HG03066 (cell line): ENCODE data around the gene TAS2R3.
A peak's percentile ranks its signal among the peaks of the same experiment; 100 is the strongest.
"Not testable (repeated sequence)": the region's sequence is repeated elsewhere in the genome, so short reads cannot be mapped to it uniquely, and the experiment has no call there.

Source experiments
- ATAC-seq: cut with Tn5 transposase; IDR thresholded peaks from one replicate; pipeline ENCODE4 v1.9.1; 2021; ENCODE audit warnings: low read depth; ENCODE audit not compliant: unreplicated experiment

The TAS2R3 gene

GRCh38 chr7:141763797-141764196 is at the start of gene TAS2R3:
Gene TAS2R3 (plus strand): TSS chr7:141764097. CDS start chr7:141764159, 62 bp downstream.
- ATAC-seq = no peak

- no peak for ATAC-seq
Observed at GRCh38 chr7:141714571-141714970, 49.3 kb upstream of the TAS2R3 start.

DNA sequence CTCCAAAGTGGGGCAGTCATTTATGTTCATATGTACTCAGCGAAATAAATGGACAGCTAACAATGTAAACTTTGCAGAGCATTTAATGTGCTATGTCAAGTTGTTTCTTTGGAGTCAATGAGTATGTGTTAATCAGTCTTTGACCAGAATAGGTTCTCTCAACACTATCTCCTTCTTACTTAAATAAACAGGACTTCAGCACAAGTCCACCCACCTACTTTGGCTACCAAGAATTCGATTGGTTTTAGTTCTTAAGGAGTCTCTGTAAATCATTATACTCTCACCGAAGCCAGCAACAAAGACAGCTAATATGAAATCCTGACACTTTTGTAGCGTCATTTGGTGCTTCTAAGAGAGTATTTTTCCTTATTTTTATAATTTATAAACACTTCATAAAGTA is 48.9 kb upstream of the TAS2R3 start:
- no peak for ATAC-seq

- no peak for ATAC-seq
Observed at GRCh38 chr7:141715794-141716689, 47.9 kb upstream of the TAS2R3 start.

DNA sequence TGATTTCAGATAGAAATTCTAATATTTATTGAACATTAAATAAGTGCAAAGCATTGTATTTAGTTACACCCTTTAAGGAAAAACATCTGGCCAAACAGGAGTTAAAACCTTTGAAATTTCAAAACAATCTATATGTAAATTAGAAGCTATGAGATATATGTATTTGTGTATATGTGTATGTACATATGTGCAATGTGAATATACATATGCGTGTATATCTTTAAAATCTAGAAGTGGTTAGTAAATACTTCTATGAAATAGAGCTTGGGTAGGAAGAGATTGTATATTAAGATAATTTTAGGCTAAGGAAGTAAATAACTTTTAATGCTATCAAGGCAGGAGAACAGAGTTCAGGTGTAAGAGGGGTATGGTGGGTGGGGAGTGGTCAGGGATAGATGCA is 46.4 kb upstream of the TAS2R3 start:
- no peak for ATAC-seq

DNA sequence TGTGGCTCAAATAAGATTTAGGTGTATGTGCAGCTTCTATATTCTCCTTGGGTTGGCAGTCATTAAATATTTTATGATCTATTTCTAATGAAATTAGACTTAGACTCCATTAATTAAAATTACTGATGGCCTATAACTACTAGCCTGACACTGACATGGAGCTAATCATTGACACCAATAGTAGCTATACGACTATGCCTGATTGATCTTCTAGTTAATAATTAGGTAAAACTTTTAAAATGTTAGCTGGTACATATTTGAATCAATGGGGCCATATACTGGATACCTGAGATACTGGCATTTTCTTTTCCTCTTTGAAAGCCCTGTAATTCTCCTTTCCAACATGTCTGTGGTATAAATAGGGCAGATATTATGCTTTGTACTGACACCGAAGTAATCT is 41.4 kb upstream of the TAS2R3 start:
- ATAC-seq = no peak

DNA sequence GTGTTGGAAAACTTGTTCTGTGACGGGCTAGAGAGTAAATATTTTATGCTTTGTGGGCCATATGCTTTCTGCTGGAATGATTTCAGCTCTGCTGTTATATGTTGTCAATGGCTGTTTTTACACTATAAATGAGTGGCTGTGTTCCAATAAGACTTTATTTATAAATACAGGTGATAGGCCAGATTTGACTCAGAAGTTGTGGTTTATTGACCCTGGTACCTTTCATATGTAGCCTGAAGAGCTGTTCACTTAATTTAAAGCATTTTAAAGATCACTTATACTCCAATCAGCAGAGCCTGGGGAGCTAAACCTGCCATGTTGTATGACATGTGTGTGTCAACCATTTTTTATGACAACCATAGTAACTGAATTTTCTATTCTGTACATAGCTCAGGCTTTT is 34.9 kb upstream of the TAS2R3 start:
- no peak for ATAC-seq

DNA sequence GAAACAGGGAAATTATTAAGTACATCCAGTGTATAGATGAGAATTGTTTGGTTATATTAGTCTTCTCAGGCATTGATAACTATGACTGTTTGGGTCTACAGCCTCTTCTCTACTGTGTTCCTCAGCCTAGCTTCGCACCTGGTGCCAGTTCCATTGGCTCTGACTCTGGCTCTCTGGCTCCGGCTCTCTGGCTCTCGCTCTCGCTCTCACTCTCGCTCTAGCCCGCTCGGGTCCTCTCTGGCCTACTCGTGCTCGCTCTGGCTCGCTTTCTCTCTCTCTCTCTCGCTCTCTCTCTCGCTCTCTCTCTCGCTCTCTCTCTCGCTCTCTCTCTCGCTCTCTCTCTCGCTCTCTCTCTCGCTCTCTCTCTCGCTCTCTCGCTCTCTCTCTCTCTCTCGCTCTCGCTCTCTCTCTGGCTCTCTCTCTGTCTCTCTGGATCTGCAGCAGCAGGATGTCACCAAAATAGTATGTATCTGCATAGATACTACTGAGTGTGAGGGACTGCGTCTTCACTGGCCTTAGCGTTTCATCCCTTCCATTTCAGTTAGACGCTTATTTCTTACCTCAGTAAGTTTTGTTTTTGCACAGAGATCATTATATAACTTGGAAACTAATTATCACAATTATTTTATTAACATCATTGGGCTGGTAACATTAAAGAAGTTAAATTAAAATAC is 32.3 kb upstream of the TAS2R3 start:
- no peak for ATAC-seq

- ATAC-seq = no peak
Observed at GRCh38 chr7:141737118-141737835, 26.6 kb upstream of the TAS2R3 start.

- peak; percentile 92 for ATAC-seq
Observed at GRCh38 chr7:141737836-141738591, 25.9 kb upstream of the TAS2R3 start, which contains the start of gene SSBP1. Gene SSBP1 (plus strand): TSS chr7:141738358. CDS start chr7:141739167, 809 bp downstream.

- peak; percentile 45 for ATAC-seq
Observed at GRCh38 chr7:141738592-141739013, 25.3 kb upstream of the TAS2R3 start.

DNA sequence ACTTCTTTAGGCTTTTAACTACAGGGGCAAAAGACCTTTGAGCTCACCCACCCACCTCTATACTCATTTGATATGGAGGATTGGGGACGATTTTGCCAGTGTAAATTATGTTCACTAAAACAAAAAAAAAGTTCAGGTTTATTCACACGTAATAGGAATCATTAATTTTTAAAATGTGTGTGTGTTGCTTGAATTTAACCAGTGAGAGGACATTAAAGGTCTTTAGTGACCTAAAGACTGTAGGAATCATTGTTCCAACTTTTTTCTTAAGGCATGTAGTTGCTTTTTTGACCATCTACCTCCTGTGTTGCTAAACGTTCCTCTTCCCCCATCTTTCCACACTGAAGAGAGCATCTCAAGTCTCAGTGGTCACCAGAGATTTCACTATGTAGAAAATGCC is 24.6 kb upstream of the TAS2R3 start:
- no peak for ATAC-seq

DNA sequence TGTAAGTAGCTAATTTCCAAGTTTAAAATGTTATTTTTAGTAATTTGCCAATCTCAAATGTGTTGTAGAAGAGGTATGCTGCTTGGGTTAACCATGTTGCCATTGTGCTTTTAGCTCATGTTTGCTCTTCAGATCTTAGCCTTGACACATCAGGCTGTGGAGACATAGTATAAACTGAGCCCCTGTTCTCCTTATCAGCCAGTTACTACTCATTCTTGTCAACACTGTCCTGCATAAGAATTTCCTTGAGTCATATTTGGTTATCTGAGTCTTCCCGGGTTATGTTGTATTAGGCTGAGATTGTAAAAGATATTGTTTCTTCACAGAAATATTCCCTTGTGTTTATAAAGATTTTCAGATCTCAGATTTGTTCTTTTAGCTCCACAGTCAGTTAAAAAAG is 21.7 kb upstream of the TAS2R3 start:
- no peak for ATAC-seq

DNA sequence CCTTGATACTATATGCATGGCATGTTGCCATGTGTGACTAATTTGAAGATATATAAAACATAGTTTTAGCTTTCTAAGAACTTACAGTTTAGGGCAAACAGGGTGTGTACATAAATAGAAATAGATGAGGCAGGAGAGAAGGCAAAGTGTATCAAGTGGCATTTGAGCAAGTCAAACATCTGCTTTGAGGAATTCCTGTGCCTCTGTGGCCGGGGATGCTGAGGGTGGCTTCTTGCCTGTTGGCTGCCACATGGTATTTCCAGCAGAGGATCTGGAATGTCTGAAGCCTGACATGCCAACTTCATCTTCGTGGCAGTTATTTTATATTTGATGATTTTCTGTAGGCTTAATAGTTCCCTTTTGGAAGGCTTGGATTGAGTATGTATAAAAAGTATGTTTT is 19.8 kb upstream of the TAS2R3 start:
- ATAC-seq = no peak

DNA sequence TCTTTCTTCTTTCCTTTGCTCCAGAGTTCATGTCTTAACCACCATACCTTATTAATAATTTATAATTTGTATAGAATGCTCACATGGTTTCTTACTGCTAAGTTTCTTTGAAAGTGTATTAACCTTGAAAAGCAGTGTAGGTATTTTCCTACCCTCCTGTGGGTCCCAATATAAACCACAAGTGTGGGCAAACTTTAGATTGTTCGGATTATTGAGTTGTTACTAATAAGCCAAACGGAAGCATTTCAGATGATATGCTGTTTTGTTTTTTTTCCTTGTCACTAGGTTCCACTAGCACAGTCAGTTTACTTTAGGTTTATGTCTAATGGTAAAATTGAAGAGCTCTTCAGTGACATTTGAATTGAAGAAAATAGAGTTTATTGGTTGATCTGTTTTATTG is 15.5 kb upstream of the TAS2R3 start:
- ATAC-seq = no peak

DNA sequence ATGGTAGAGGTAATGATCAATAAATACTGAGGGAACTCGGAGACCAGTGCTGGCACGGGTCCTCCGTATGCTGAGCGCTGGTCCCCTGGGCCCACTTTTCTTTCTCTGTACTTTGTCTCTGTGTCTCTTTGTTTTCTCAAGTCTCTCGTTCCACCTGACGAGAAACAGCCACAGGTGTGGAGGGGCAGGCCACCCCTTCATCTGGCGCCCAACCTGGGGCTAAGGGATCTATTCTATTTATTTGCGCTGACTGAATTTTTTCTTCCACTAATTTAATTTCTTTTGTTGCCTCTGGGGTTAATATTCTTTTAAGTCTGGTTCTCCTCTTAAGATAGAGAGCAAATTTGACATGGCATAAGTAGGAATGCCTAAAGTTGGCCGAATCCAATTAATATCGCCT is 12.0 kb upstream of the TAS2R3 start:
- ATAC-seq = not testable (repeated sequence)

- no peak for ATAC-seq
Observed at GRCh38 chr7:141752634-141753033, 11.3 kb upstream of the TAS2R3 start.

DNA sequence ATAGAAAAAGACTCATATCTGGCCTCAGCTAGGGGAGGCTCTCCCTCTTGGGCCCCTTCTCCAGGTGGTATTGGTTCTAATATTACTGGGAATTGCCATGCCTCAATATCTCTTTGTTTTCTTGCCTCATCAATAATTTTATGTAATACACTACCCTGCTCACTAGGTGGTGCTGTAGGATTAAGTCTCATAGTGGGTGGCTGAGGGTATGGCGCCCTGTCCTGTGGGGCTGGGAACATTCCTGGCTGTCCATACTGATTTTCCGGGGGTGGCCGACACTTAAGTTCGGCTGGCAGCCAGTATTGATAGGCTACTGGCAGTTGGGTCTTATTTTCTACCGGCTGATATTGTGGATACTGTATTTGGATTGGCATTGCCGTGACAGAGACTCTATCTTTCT is 9.0 kb upstream of the TAS2R3 start:
- ATAC-seq = no peak

DNA sequence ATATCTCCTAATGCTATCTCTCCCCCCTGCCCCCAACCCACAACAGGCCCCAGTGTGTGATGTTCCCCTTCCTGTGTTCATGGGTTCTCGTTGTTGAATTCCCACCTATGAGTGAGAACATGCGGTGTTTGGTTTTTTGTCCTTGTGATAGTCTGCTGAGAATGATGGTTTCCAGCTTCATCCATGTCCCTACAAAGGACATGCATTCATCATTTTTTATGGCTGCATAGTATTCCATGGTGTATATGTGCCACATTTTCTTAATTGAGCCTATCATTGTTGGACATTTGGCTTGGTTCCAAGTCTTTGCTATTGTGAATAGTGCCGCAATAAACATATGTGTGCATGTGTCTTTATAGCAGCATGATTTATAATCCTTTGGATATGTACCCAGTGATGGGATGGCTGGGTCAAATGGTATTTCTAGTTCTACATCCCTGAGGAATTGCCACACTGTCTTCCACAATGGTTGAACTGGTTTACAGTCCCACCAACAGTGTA is 6.2 kb downstream of the TAS2R3 start:
- ATAC-seq = not testable (repeated sequence)

GRCh38 chr7:141776374-141776773 is 12.5 kb downstream of the TAS2R3 start, which contains the start of gene TAS2R4:
Gene TAS2R4 (plus strand): TSS chr7:141776674. CDS start chr7:141778489, 1,815 bp downstream.
- ATAC-seq = no peak
